Keratinocyte (primary cell): Measurements from ENCODE around the gene ITGAV. TPM values are rescaled to one million over a fixed set of nuclear protein-coding genes. Genes with fewer than 3 reads are reported as not detected.

Experiments
- DNase-seq: peaks from one replicate; pipeline ENCODE4 v3.0.0-alpha.2; 2011; ENCODE audit warnings: low read depth, missing footprints, low spot score
- FAIRE-seq: peaks from 2 replicates; lab custom pipeline; 2011; peaks lifted over from hg19 to GRCh38; lab: Jason Lieb, UNC
- H2AFZ ChIP-seq: 2 replicates; pipeline ENCODE4 v1.6.0; 2012; ENCODE audit warnings: low read length, control low read depth, inconsistent platforms; ENCODE audit not compliant: control insufficient read depth
- H3K27ac ChIP-seq: 2 replicates; pipeline ENCODE4 v1.5.1; 2011; ENCODE audit warnings: low read length; ENCODE audit not compliant: control insufficient read depth, insufficient read depth
- H3K27me3 ChIP-seq: 3 replicates; pipeline ENCODE4 v1.6.0; 2011; ENCODE audit warnings: low read length; ENCODE audit not compliant: control insufficient read depth, insufficient read depth; ENCODE audit errors: extremely low read depth
- H3K36me3 ChIP-seq, 2 experiments: 2 replicates in 1 of 2; 3 replicates in 1 of 2; pipeline ENCODE4 v1.5.1; 2011; ENCODE audit warnings: low read length in 2 of 2, mild to moderate bottlenecking in 1 of 2; ENCODE audit not compliant: control insufficient read depth in 2 of 2, insufficient read depth in 2 of 2; ENCODE audit errors: extremely low read depth in 1 of 2
- H3K4me1 ChIP-seq: 3 replicates; pipeline ENCODE4 v1.5.1; 2011; ENCODE audit warnings: low read length; ENCODE audit not compliant: control insufficient read depth, insufficient read depth; ENCODE audit errors: extremely low read depth
- H3K4me2 ChIP-seq: 3 replicates; pipeline ENCODE4 v1.6.0; 2011; ENCODE audit warnings: low read depth, low read length; ENCODE audit not compliant: control insufficient read depth, insufficient read depth; ENCODE audit errors: extremely low read depth
- H3K4me3 ChIP-seq, 3 experiments: fragments of 200-600 bp in 1 of 3; sonication (generic) in 1 of 3; 2 replicates in 2 of 3; 3 replicates in 1 of 3; pipeline ENCODE4 v1.5.1; 2011 to 2016; ENCODE audit warnings: low read length in 3 of 3, mild to moderate bottlenecking in 3 of 3, control low read depth in 2 of 3, inconsistent platforms in 1 of 3, low read depth in 1 of 3, mixed read lengths in 1 of 3, mixed run types in 1 of 3, moderate library complexity in 1 of 3; ENCODE audit not compliant: control insufficient read depth in 2 of 3, insufficient read depth in 2 of 3; ENCODE audit errors: extremely low read depth in 1 of 3
- H3K79me2 ChIP-seq: 2 replicates; pipeline ENCODE4 v1.6.0; 2012; ENCODE audit warnings: low read length; ENCODE audit not compliant: control insufficient read depth, insufficient read depth
- H3K9ac ChIP-seq: 3 replicates; pipeline ENCODE4 v1.6.0; 2011; ENCODE audit warnings: low read length; ENCODE audit not compliant: control insufficient read depth, insufficient read depth; ENCODE audit errors: extremely low read depth
- H3K9me1 ChIP-seq: 3 replicates; pipeline ENCODE4 v1.6.0; 2011; ENCODE audit warnings: low read length; ENCODE audit not compliant: control insufficient read depth, insufficient read depth; ENCODE audit errors: extremely low read depth
- H3K9me3 ChIP-seq: 2 replicates; pipeline ENCODE4 v1.5.1; 2012; ENCODE audit warnings: low read depth, low read length; ENCODE audit not compliant: control insufficient read depth
- H4K20me1 ChIP-seq: 3 replicates; pipeline ENCODE4 v1.6.0; 2011; ENCODE audit warnings: low read length; ENCODE audit not compliant: control insufficient read depth, insufficient read depth; ENCODE audit errors: extremely low read depth
- EZH2 ChIP-seq: IDR thresholded peaks from one replicate; pipeline ENCODE4 v1.6.1; 2012; ENCODE audit warnings: inconsistent platforms, mild to moderate bottlenecking, low read length, moderate library complexity
- dilution Hi-C: fragments of 300-500 bp; cut with MboI; formaldehyde crosslinking; loops from one replicate; pipeline ENCODE4 v1.7.0; 2020; ENCODE audit warnings: low sequenced_read_pairs; ENCODE audit not compliant: extremely low pct_ligation_motif_present
- polyA plus RNA-seq, 5 experiments: library from polyadenylated mRNA; depleted of rRNA in 3 of 5; stranded (reverse) in 3 of 5; stranded (forward) in 1 of 5; unstranded in 1 of 5; fragments of >200 nt; gene quantifications; 1 replicate in 1 of 5; 2 replicates in 3 of 5; 3 replicates in 1 of 5; pipeline versions ENCODE4 v1.2.1 to v1.2.3, GENCODE V29; 2011 to 2012; ENCODE audit warnings: missing spikeins in 2 of 5, low read depth in 1 of 5, low replicate concordance in 1 of 5
- TF ChIP-seq, protein P1 (sequence below), 3 experiments: IDR thresholded peaks in 1 of 3; conservative IDR thresholded peaks in 1 of 3; optimal IDR thresholded peaks in 1 of 3; 2 replicates in 2 of 3; 3 replicates in 1 of 3; pipeline versions ENCODE3 to v1.5.1; 2011; ENCODE audit warnings: low read length in 3 of 3, mild to moderate bottlenecking in 3 of 3, moderate library complexity in 2 of 3, control low read depth in 1 of 3, inconsistent platforms in 1 of 3; ENCODE audit not compliant: insufficient read depth in 2 of 3; ENCODE audit errors: extremely low read depth in 1 of 3

Gene ITGAV
- polyA plus RNA-seq, 1 donor (not counting 4 experiments of a cell fraction or from before 2014, with no cell fraction given) = 63.7 TPM

DNA sequence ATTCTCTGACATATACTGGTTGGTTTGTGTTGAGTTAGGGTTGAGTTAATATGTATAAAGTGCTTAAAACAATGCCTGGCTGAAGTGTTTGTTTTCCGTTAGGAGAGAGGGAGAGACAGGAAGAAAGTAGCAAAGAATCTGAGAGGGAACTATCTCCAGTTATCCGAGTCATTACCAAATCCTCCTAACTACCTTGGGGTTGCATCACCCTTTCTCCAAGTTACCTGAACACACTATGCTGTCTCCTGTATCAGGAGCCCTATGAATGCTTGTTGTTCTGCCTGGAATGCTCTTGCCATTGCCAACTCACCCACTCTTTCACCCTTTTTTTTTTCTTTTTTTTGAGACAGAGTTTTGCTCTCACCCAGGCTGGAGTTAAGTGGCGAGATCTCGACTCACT is 47.9 kb upstream of the ITGAV start:
- peaks cover 34% of the 10 kb centered on the region for H3K4me1 ChIP-seq
- dilution Hi-C loops = no loop called here
- no peak overlapping the region for H3K4me3 ChIP-seq

DNA sequence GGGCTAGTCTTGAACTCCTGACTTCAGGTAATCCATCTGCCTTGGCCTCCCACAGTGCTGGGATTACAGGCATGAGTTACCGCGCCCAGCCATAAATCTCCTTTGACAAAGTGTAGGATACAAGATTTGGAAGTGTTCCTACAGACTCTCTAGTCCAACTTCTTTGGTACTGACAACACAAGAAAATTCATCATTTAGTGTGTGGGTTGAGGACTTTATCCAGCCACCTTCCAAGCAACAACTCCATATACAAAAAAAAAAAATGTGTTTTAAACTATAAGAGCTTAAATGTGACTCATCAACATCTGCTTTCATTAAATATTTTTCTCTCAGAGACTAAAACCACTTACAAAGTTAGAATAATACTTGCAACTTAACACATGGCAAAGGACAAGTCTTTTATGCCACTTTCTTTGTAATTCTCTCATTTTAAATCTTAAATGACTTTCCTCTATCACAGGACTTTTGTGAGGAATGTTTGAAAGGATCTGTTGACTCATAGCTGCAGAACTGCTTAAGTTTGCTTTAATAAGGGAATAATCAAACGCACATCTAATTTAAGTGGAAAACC is 46.2 kb upstream of the ITGAV start:
- DNase-seq (no peak), FAIRE-seq (peak; percentile 65)
- Histone ChIP-seq H3K4me1 (peaks cover 34% of the 10 kb centered on the region), H3K36me3 (no peaks in the 10 kb centered on the region), H2AFZ (peak overlapping the region; percentile 1), H3K9me1 (no peaks in the 10 kb centered on the region), H3K4me3 (peak overlapping the region in 2 of 3 experiments; percentile 32 to 55), H4K20me1 (no peaks in the 10 kb centered on the region), H3K9ac (peak overlapping the region; percentile 81), H3K27me3 (no peaks in the 10 kb centered on the region), H3K4me2 (peak overlapping the region; percentile 93), H3K79me2 (no peaks in the 10 kb centered on the region), H3K9me3 (no peaks in the 10 kb centered on the region), H3K27ac (peak overlapping the region; percentile 98)
- dilution Hi-C loops = no loop called here
- TF ChIP-seq EZH2 = no peak
- TF ChIP-seq, protein P1, sequence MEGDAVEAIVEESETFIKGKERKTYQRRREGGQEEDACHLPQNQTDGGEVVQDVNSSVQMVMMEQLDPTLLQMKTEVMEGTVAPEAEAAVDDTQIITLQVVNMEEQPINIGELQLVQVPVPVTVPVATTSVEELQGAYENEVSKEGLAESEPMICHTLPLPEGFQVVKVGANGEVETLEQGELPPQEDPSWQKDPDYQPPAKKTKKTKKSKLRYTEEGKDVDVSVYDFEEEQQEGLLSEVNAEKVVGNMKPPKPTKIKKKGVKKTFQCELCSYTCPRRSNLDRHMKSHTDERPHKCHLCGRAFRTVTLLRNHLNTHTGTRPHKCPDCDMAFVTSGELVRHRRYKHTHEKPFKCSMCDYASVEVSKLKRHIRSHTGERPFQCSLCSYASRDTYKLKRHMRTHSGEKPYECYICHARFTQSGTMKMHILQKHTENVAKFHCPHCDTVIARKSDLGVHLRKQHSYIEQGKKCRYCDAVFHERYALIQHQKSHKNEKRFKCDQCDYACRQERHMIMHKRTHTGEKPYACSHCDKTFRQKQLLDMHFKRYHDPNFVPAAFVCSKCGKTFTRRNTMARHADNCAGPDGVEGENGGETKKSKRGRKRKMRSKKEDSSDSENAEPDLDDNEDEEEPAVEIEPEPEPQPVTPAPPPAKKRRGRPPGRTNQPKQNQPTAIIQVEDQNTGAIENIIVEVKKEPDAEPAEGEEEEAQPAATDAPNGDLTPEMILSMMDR (optimal IDR thresholded peaks at IDR 0.05 in 1 of 3, IDR thresholded peaks at IDR 0.05 in 1 of 3, conservative IDR thresholded peaks at IDR 0.05 in 1 of 3; ENCODE audit: extremely low read depth in 1 of 3, insufficient read depth in 2 of 3, low read length in 3 of 3) = no peak

More for the DNA sequence above, 47.9 kb upstream of the ITGAV start:
- Histone ChIP-seq H3K27me3 (no peaks in the 10 kb centered on the region), H3K4me2 (peak overlapping the region; percentile 16), H3K9me1 (no peaks in the 10 kb centered on the region), H4K20me1 (no peaks in the 10 kb centered on the region), H3K79me2 (no peaks in the 10 kb centered on the region), H3K9ac (no peak overlapping the region), H2AFZ (peak overlapping the region; percentile 50), H3K27ac (peak overlapping the region; percentile 4), H3K36me3 (no peaks in the 10 kb centered on the region), H3K9me3 (no peaks in the 10 kb centered on the region)
- DNase-seq (no peak), FAIRE-seq (peak; percentile 76)
- TF ChIP-seq EZH2 = no peak
- TF ChIP-seq, protein P1 (optimal IDR thresholded peaks at IDR 0.05 in 1 of 3, IDR thresholded peaks at IDR 0.05 in 1 of 3, conservative IDR thresholded peaks at IDR 0.05 in 1 of 3; ENCODE audit: extremely low read depth in 1 of 3, insufficient read depth in 2 of 3, low read length in 3 of 3) = no peak
